ENCODE data around the gene TMOD2. TPM values are rescaled to one million over a fixed set of nuclear protein-coding genes. Genes with fewer than 3 reads are reported as not detected.
A peak's percentile ranks its signal among the peaks of the same experiment; 100 is the strongest.

TMOD2 gene
- total RNA-seq, 1 donor from 2014 or later, result 1.4 TPM

- no peak for ATAC-seq
- no peak for DNase-seq (ENCODE audit: low spot score)
Observed at GRCh38 chr15:51809457-51809856, 58.1 kb downstream of the TMOD2 start.

- ATAC-seq, result no peak
Observed at GRCh38 chr15:51812598-51812997, 61.2 kb downstream of the TMOD2 start.

GRCh38 chr15:51814606-51815005 is 63.2 kb downstream of the TMOD2 start:
- DNase-seq (ENCODE audit: low spot score) (no peak), ATAC-seq (no peak)

More at GRCh38 chr15:51812598-51812997, 61.2 kb downstream of the TMOD2 start:
- no peak for DNase-seq (ENCODE audit: low spot score)

GRCh38 chr15:51816611-51817010 is 65.2 kb downstream of the TMOD2 start:
- ATAC-seq (peak; percentile 94), DNase-seq (ENCODE audit: low spot score) (no peak)

- DNase-seq (ENCODE audit: low spot score) (no peak), ATAC-seq (no peak)
Observed at GRCh38 chr15:51818150-51818549, 66.8 kb downstream of the TMOD2 start.

GRCh38 chr15:51825698-51826097 is 74.3 kb downstream of the TMOD2 start:
- ATAC-seq, result no peak
- DNase-seq (ENCODE audit: low spot score), result no peak

- ATAC-seq (no peak), DNase-seq (ENCODE audit: low spot score) (no peak)
Observed at GRCh38 chr15:51828621-51829375, 77.4 kb downstream of the TMOD2 start.

GRCh38 chr15:51829376-51830275 is 78.2 kb downstream of the TMOD2 start, which contains the start of gene TMOD3:
TMOD3 (plus strand) TSS chr15:51829653; CDS start chr15:51862885, 33,232 bp downstream.
- DNase-seq (ENCODE audit: low spot score), result peak; percentile 96

GRCh38 chr15:51830276-51830806 is 78.9 kb downstream of the TMOD2 start:
- no peak for DNase-seq (ENCODE audit: low spot score)

More at GRCh38 chr15:51829376-51830275, 78.2 kb downstream of the TMOD2 start, which contains the start of gene TMOD3:
- peak; percentile 95 for ATAC-seq

GRCh38 chr15:51833772-51834171 is 82.4 kb downstream of the TMOD2 start:
- ATAC-seq (no peak), DNase-seq (ENCODE audit: low spot score) (no peak)

More at GRCh38 chr15:51830276-51830806, 78.9 kb downstream of the TMOD2 start:
- peak; percentile 16 for ATAC-seq

GRCh38 chr15:51837792-51838251 is 86.4 kb downstream of the TMOD2 start:
- DNase-seq (ENCODE audit: low spot score), result no peak
- ATAC-seq, result peak; percentile 41

GRCh38 chr15:51838270-51838669 is 86.9 kb downstream of the TMOD2 start:
- DNase-seq (ENCODE audit: low spot score), result no peak
- no peak for ATAC-seq

- no peak for ATAC-seq
- no peak for DNase-seq (ENCODE audit: low spot score)
Observed at GRCh38 chr15:51840692-51841091, 89.3 kb downstream of the TMOD2 start.

- no peak for ATAC-seq
- no peak for DNase-seq (ENCODE audit: low spot score)
Observed at GRCh38 chr15:51841406-51842040, 90.1 kb downstream of the TMOD2 start.

GRCh38 chr15:51842265-51842664 is 90.9 kb downstream of the TMOD2 start:
- ATAC-seq (no peak), DNase-seq (ENCODE audit: low spot score) (no peak)

- DNase-seq (ENCODE audit: low spot score) (no peak), ATAC-seq (peak; percentile 76)
Observed at GRCh38 chr15:51842852-51843737, 91.7 kb downstream of the TMOD2 start.

- ATAC-seq, result no peak
- no peak for DNase-seq (ENCODE audit: low spot score)
Observed at GRCh38 chr15:51844747-51845426, 93.5 kb downstream of the TMOD2 start.

- DNase-seq (ENCODE audit: low spot score) (no peak), ATAC-seq (no peak)
Observed at GRCh38 chr15:51846066-51846462, 94.7 kb downstream of the TMOD2 start.
